IMR-90 (cell line): ENCODE measurements around the gene ARHGEF10L. TPM values are rescaled to one million over a fixed set of nuclear protein-coding genes. Genes with fewer than 3 reads are reported as not detected.

Experiments
- ATAC-seq: fragments of 200-7000 bp; cut with Tn5 transposase; 2 replicates; pipeline ENCODE4 v1.9.1; 2020; ENCODE audit warnings: low read depth, mild to moderate bottlenecking, moderate library complexity
- BruUV-seq: library from RNA; stranded (reverse); fragments of 400-500 nt; replicated peaks from 2 replicates; lab custom pipeline; 2021; lab: Mats Ljungman, UMichigan
- CTCF ChIA-PET: fragments of 300-600 bp; formaldehyde crosslinking; extraction: SDS; loops from one replicate; lab custom pipeline; 2021; ENCODE audit warnings: antibody characterized with exemption; lab: Yijun Ruan, JAX
- POLR2A ChIA-PET: fragments of 300-600 bp; sonication (Branson Sonifier 250); formaldehyde crosslinking; loops from one replicate; lab custom pipeline; 2022; ENCODE audit warnings: antibody characterized with exemption; ENCODE audit not compliant: unreplicated experiment; lab: Charles Lee
- DNase-seq: peaks from one replicate; pipeline ENCODE4 v3.0.0; 2013
- H2AFZ ChIP-seq: replicated peaks from 2 replicates; pipeline ENCODE3; 2013; ENCODE audit warnings: low read length, mild to moderate bottlenecking; ENCODE audit not compliant: poor library complexity
- H2AK5ac ChIP-seq: 2 replicates; pipeline ENCODE4 v1.6.1; 2013; ENCODE audit warnings: low read depth, low read length, inconsistent platforms
- H2AK9ac ChIP-seq: replicated peaks from 2 replicates; pipeline ENCODE3; 2013; ENCODE audit warnings: mild to moderate bottlenecking, low read depth, low read length, moderate library complexity; ENCODE audit not compliant: poor library complexity
- H2BK120ac ChIP-seq: 2 replicates; pipeline ENCODE4 v1.6.1; 2013; ENCODE audit warnings: low read depth, low read length, inconsistent platforms
- H2BK15ac ChIP-seq: 3 replicates; pipeline ENCODE4 v1.6.1; 2013; ENCODE audit warnings: low read depth, low read length, inconsistent platforms
- H2BK20ac ChIP-seq: 2 replicates; pipeline ENCODE4 v1.6.1; 2013; ENCODE audit warnings: low read depth, mild to moderate bottlenecking, inconsistent platforms, low read length, moderate library complexity
- H2BK5ac ChIP-seq: 2 replicates; pipeline ENCODE4 v1.6.1; 2013; ENCODE audit warnings: mild to moderate bottlenecking, low read depth, low read length, inconsistent platforms; ENCODE audit not compliant: poor library complexity, severe bottlenecking
- H3K14ac ChIP-seq: replicated peaks from 2 replicates; pipeline ENCODE4 v1.6.1; 2013; ENCODE audit warnings: low read depth, low read length, inconsistent platforms
- H3K18ac ChIP-seq: 2 replicates; pipeline ENCODE4 v1.6.1; 2013; ENCODE audit warnings: low read depth, low read length, control low read depth
- H3K23ac ChIP-seq: 2 replicates; pipeline ENCODE4 v1.6.1; 2013; ENCODE audit warnings: low read depth, low read length, inconsistent platforms
- H3K27ac ChIP-seq: 2 replicates; pipeline ENCODE4 v1.5.1; 2013; ENCODE audit warnings: mild to moderate bottlenecking, control low read depth, low read length; ENCODE audit not compliant: insufficient read depth
- H3K27me3 ChIP-seq: 2 replicates; pipeline ENCODE4 v1.6.1; 2013; ENCODE audit warnings: low read length; ENCODE audit not compliant: control insufficient read depth, insufficient read depth
- H3K36me3 ChIP-seq: 2 replicates; pipeline ENCODE4 v1.6.1; 2013; ENCODE audit warnings: low read length, mixed read lengths; ENCODE audit not compliant: control insufficient read depth, insufficient read depth
- H3K4ac ChIP-seq: 2 replicates; pipeline ENCODE4 v1.6.1; 2013; ENCODE audit warnings: low read depth, low read length, inconsistent platforms
- H3K4me1 ChIP-seq: 2 replicates; pipeline ENCODE4 v1.6.1; 2013; ENCODE audit warnings: low read length, mixed read lengths; ENCODE audit not compliant: control insufficient read depth, insufficient read depth
- H3K4me2 ChIP-seq: 2 replicates; pipeline ENCODE4 v1.6.1; 2013; ENCODE audit warnings: low read depth, mild to moderate bottlenecking, control low read depth, low read length, moderate library complexity
- H3K4me3 ChIP-seq: 2 replicates; pipeline ENCODE4 v1.5.1; 2013; ENCODE audit warnings: low read depth, mild to moderate bottlenecking, control low read depth, low read length, moderate library complexity; ENCODE audit not compliant: insufficient read depth
- H3K56ac ChIP-seq: 2 replicates; pipeline ENCODE4 v1.6.1; 2013; ENCODE audit warnings: low read length, inconsistent platforms; ENCODE audit not compliant: insufficient read depth; ENCODE audit errors: extremely low read depth
- H3K79me1 ChIP-seq, 2 experiments: 2 replicates each; pipeline ENCODE4 v1.6.1; 2013; ENCODE audit warnings: low read length in 2 of 2, inconsistent platforms in 1 of 2, low read depth in 1 of 2
- H3K9ac ChIP-seq: 2 replicates; pipeline ENCODE4 v1.6.1; 2013; ENCODE audit warnings: low read depth, low read length, control low read depth
- H3K9me1 ChIP-seq: 2 replicates; pipeline ENCODE4 v1.6.1; 2013; ENCODE audit warnings: low read length, inconsistent platforms; ENCODE audit not compliant: insufficient read depth
- H3K9me3 ChIP-seq: 2 replicates; pipeline ENCODE4 v1.6.1; 2013; ENCODE audit warnings: low read length; ENCODE audit not compliant: control insufficient read depth, insufficient read depth
- H4K20me1 ChIP-seq: 2 replicates; pipeline ENCODE4 v1.6.1; 2013; ENCODE audit warnings: low read length, inconsistent platforms; ENCODE audit not compliant: insufficient read depth
- H4K5ac ChIP-seq: 2 replicates; pipeline ENCODE4 v1.6.1; 2013; ENCODE audit warnings: mild to moderate bottlenecking, low read depth, low read length, control low read depth
- H4K8ac ChIP-seq, 2 experiments: 2 replicates each; pipeline ENCODE4 v1.6.1; 2013; ENCODE audit warnings: low read depth in 2 of 2, low read length in 2 of 2, control low read depth in 1 of 2, inconsistent platforms in 1 of 2
- H4K91ac ChIP-seq: 2 replicates; pipeline ENCODE4 v1.6.1; 2013; ENCODE audit warnings: low read depth, low read length, inconsistent platforms; ENCODE audit not compliant: insufficient read depth
- RCOR1 ChIP-seq: IDR thresholded peaks from 2 replicates; pipeline ENCODE4 v1.6.1; 2012; ENCODE audit warnings: mild to moderate bottlenecking, low read length, improper control_type of control experiment; ENCODE audit not compliant: insufficient replicate concordance
- RFX5 ChIP-seq: IDR thresholded peaks from 2 replicates; pipeline ENCODE4 v1.8.0; 2012; ENCODE audit warnings: low read depth, mild to moderate bottlenecking, low read length, moderate library complexity
- WGBS, 2 experiments: methylation state at CpG; one replicate each; pipeline versions ENCODE4 v1.1.5 to v1.1.7; 2013; ENCODE audit warnings: missing lambda C conversion rate in 2 of 2; ENCODE audit not compliant: insufficient read length in 1 of 2; ENCODE audit errors: extremely low coverage in 2 of 2; 5-methylcytosine and 5-hydroxymethylcytosine counted together
- dilution Hi-C: fragments of 300-500 bp; cut with HindIII; formaldehyde crosslinking; loops from one replicate; pipeline ENCODE4 v1.14.3; 2018; ENCODE audit warnings: low sequenced_read_pairs; ENCODE audit not compliant: unreplicated experiment
- in situ Hi-C: fragments of 300-500 bp; cut with MboI; formaldehyde crosslinking; loops from 3 replicates; pipeline ENCODE4 v1.14.3; 2019; ENCODE audit warnings: low sequenced_read_pairs, inconsistent platforms, mixed read lengths
- intact Hi-C: fragments of 100-400 bp; cut with micrococcal nuclease; formaldehyde crosslinking; loops from 2 replicates; pipeline ENCODE4 v1.10.0; 2022
- polyA plus RNA-seq, 3 experiments: library from polyadenylated mRNA; depleted of rRNA; stranded (reverse); fragments of >200 nt; gene quantifications; 2 replicates each; pipeline ENCODE4 v1.2.3, GENCODE V29; 2012; ENCODE audit warnings: low replicate concordance in 1 of 3
- total RNA-seq: library from RNA; depleted of rRNA; stranded (reverse); fragments of >200 nt; gene quantifications from 2 replicates; pipeline ENCODE4 v1.2.3, GENCODE V29; 2012

Gene ARHGEF10L
- total and polyA plus RNA-seq, 2 of the 4 experiments (the other 2 are of a cell fraction), result 4.8 to 12.4 TPM

GRCh38 chr1:17550729-17551584 is 11.5 kb downstream of the ARHGEF10L start:
- no peak overlapping the region for H3K4me3 ChIP-seq
- DNase-seq, result peak; percentile 39

More at GRCh38 chr1:17550729-17551584, 11.5 kb downstream of the ARHGEF10L start:
- peaks cover 25 to 85% of the 10 kb centered on the region in 2 experiments for H3K79me1 ChIP-seq
- ChIA-PET POLR2A (no interaction called here), CTCF (interaction anchor here (0.5 kb wide), 1 partner anchor 32 kb away, joined by 3 read pairs; no protein-coding TSS in a partner anchor)
- H2BK5ac ChIP-seq, result no peak overlapping the region
- no peak overlapping the region for H4K5ac ChIP-seq
- H3K27me3 ChIP-seq, result no peaks in the 10 kb centered on the region
- no peak overlapping the region; the same call in 1 of the 2 replicates for H3K4me2 ChIP-seq
- H2AK5ac ChIP-seq, result peak overlapping the region; percentile 55; the same call in 1 of the 2 replicates
- peak overlapping the region; percentile 51 for H3K4ac ChIP-seq
- H3K23ac ChIP-seq, result 0 out of 2 replicates have a peak overlapping the region, but pooled peaks have one; percentile 39
- H3K9ac ChIP-seq, result no peak overlapping the region
- no peak overlapping the region for H3K18ac ChIP-seq
- no TSS peak for BruUV-seq
- peaks cover 20% of the 10 kb centered on the region for H3K4me1 ChIP-seq
- intact Hi-C loops, result no loop called here
- 47% methylated on average over 3 of the region's 15 CpGs; no CpG with 5 or more reads in 1 of the 2 experiments for WGBS, 2 experiments
- H3K9me1 ChIP-seq, result peaks cover 19% of the 10 kb centered on the region
- no peaks in the 10 kb centered on the region for H3K9me3 ChIP-seq
- no peak overlapping the region for H3K56ac ChIP-seq
- H2AFZ ChIP-seq, result no peak overlapping the region
- H4K20me1 ChIP-seq, result peaks cover 13% of the 10 kb centered on the region
- in situ Hi-C loops, result no loop called here
- no peak overlapping the region for H3K27ac ChIP-seq
- TF ChIP-seq RCOR1 (peak; percentile 64), RFX5 (no peak)
- H3K14ac ChIP-seq, result no peak overlapping the region; the same call in 1 of the 2 replicates
- peak overlapping the region; percentile 14; the same call in 1 of the 2 replicates for H2BK20ac ChIP-seq
- ATAC-seq, result peak; percentile 9; the same call in 1 of the 2 replicates
- H4K91ac ChIP-seq, result no peak overlapping the region
- H3K36me3 ChIP-seq, result no peaks in the 10 kb centered on the region
- peak overlapping the region in 1 of 2 experiments; percentile 37; a peak in 1 of 4 replicates for H4K8ac ChIP-seq
- peak overlapping the region; percentile 51 for H2AK9ac ChIP-seq
- no peak overlapping the region for H2BK15ac ChIP-seq
- dilution Hi-C loops, result no loop called here
- H2BK120ac ChIP-seq, result peak overlapping the region; percentile 32; the same call in 1 of the 2 replicates
